HG02610 (cell line): ENCODE results near the gene ZDHHC1.

Experiments used
- ATAC-seq: cut with Tn5 transposase; IDR thresholded peaks from one replicate; pipeline ENCODE4 v1.9.1; 2021; ENCODE audit warnings: mild to moderate bottlenecking, moderate library complexity; ENCODE audit not compliant: unreplicated experiment

The ZDHHC1 gene

DNA sequence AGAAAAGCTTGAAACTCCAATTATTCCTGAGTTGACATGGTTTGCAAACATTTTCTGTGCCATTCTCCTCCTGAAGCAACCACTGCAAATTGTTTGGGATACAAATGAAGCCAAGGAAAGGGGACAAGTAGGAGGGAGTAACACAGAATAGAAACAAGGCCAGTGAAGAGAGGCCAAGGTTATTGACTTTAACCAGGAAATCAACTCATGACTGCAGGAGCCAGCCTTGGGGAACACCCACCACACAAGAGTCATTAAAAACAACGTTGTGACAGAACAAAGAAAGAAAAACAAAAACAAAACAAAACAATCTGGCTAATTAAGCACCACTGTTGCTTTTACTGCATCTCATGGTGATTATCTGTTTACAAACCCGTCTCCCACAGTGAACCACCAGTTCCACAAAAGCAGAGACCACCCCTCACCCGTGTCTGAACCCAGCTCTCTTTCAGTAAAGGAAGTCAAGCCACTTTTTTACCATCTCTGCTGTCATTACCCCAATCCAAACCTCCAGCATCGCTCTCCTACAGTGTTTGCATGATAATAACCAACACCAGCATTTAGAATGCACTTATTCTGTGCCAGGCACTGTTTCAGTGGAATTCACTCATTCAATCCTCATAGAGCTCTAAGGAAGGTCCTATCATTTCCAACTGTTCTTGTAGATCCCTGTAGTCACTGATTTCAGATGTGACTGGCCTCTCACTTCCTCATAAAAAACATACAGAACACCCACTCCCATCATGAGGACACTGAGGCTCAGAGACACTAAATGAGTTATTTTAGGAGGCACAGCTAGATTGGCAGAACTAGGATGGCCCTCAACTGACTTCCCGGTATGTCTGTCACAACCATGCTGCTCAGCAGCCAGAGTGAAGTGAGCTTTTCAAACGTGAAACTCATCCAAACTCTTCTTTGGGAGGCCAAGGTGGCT, 2.0 kb downstream of the ZDHHC1 start:
- no peak for ATAC-seq

DNA sequence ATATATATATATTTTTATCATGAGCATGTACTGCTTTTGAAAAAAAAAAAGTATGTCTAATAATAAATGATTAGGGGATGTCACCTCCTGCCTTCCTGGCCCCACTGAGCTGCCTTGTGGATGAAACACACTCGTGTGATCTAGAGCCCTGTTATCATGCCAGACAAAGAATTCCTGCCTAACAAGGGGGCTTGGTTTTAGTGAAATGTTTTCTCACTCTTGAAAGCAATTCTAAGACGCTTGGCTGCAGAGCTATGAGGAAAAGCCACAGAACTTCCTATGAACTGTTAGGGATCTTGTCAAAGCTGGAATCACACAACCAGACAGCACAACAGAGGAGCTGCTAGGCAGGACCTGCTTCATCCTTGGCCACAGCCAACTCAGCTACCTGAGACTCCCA, 4.0 kb downstream of the ZDHHC1 start:
- no peak for ATAC-seq

- no peak for ATAC-seq
Observed at GRCh38 chr16:67411339-67411738, 4.9 kb downstream of the ZDHHC1 start.

DNA sequence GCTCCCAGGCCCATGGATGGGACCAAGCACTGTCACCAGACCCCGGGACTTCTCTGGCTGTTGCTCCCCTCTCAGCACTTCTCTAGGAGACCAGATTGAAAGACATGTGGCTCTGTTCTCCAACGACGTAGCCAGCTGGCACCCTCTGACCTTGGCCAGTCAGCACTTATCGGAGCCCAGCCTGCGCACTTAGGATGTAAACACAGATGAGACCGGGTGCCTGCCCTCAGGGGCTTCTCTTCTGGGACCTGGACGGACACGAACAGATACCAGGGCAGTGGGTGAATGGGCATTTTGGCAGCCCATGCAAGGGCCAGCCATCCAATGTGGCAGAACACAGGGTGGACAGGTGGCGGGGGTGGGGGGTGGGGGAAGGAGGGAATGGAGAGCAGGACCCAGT, 6.6 kb downstream of the ZDHHC1 start:
- no peak for ATAC-seq

GRCh38 chr16:67407788-67408452, 8.4 kb downstream of the ZDHHC1 start:
- no peak for ATAC-seq

- no peak for ATAC-seq
Observed at GRCh38 chr16:67407176-67407787, 9.0 kb downstream of the ZDHHC1 start.

- no peak for ATAC-seq
Observed at GRCh38 chr16:67406111-67406971, 9.9 kb downstream of the ZDHHC1 start.

DNA sequence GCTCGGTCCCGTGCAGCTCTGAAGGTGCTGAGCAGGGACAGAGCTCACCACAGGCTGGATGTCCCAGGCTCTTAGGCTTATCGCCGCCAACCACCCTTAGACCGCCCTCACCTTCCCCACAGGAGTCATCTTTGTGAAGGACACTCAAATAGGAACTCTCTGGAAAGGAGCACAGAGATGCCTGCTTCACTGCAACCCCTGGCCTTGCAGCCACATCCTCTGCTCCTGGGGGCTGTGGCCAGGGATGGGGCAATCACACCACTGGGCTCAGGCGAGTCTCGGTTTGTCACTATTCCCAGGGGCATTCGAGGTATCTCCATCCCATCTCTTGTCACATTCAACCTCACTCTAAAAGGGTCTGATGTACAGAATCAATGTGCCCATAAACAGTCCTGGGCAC, 10.9 kb downstream of the ZDHHC1 start:
- ATAC-seq, result no peak

DNA sequence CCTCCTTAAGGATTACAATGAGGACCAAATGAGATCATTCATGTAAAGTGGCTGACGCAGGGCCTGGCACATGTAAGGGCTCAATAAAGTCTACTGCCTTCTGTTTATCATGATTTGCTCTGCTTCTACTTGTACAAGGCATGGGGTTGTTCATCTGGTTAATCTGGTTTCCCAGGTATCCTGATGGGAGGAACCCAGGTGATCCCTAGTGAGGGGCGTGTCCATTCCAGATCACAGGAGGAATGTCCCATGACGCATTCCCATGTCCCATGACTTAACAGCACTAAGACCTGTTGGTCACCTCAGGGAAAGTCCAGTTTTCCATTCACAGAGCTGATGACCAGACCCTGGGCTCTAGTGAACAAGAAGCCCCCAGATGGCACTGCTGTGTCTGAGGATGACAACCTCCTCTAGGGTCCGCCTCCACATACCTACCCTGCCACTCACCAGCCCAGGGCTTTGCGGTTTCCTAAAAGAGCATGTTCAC, 11.5 kb downstream of the ZDHHC1 start:
- ATAC-seq, result no peak

DNA sequence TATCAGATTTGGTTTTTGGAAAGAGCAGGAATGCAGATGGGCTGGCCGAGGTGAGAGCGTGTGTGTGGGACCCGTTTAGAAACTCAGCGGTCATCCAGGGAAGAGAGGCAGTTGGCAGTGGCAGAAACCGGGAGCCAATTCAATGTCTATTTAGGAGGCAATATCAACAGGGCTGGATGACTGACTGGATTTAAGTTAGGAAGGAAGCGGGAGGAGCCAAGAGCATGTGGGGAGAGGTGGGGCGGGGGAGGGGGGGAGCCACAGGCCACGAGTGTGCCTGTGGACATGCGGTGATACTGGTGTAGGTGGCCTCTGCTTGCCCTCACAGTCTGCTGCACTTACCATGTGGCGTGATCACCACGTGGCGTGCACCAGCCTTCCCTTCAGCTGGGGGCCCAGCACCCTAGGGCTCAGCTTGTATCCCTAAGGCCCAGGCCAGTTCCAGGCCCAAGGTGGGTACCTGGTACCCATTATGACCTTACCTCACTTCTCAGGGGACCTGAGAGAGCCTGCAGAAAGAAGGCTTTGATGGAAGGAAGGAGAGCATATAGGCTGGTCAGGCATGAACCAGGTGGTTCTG, 12.2 kb downstream of the ZDHHC1 start:
- ATAC-seq, result no peak

- ATAC-seq, result no peak
Observed at GRCh38 chr16:67400901-67401300, 15.4 kb downstream of the ZDHHC1 start.

- ATAC-seq, result no peak
Observed at GRCh38 chr16:67399749-67400704, 16.2 kb downstream of the ZDHHC1 start.

DNA sequence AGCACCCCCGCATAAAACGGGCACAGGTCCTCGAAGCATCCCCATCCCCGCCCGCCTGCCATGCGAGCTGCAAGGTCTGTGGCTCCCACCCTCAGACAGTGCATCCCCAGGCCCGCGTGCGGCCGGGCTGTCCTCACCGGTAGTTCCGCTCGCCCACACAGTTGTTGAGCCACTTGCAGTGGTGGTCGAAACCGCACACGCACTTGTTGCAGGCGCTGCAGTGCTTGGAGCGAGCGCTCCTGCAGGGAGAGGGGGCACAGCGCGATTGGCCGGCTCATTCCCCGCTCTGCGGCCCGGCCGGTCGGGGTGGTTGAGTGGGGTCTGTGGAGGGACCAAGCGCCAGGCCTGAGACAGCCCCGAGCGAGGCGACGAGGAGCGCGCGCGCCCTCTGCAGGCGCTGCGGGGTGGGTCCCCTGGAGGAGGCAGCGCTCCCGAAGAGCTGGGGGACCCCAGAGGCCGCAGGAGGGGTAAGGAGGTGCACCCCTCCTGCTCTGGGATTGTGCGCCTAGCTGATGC, 17.0 kb downstream of the ZDHHC1 start:
- ATAC-seq, result no peak

GRCh38 chr16:67398546-67399217, 17.6 kb downstream of the ZDHHC1 start:
- no peak for ATAC-seq

- no peak for ATAC-seq
Observed at GRCh38 chr16:67397812-67398545, 18.3 kb downstream of the ZDHHC1 start.

DNA sequence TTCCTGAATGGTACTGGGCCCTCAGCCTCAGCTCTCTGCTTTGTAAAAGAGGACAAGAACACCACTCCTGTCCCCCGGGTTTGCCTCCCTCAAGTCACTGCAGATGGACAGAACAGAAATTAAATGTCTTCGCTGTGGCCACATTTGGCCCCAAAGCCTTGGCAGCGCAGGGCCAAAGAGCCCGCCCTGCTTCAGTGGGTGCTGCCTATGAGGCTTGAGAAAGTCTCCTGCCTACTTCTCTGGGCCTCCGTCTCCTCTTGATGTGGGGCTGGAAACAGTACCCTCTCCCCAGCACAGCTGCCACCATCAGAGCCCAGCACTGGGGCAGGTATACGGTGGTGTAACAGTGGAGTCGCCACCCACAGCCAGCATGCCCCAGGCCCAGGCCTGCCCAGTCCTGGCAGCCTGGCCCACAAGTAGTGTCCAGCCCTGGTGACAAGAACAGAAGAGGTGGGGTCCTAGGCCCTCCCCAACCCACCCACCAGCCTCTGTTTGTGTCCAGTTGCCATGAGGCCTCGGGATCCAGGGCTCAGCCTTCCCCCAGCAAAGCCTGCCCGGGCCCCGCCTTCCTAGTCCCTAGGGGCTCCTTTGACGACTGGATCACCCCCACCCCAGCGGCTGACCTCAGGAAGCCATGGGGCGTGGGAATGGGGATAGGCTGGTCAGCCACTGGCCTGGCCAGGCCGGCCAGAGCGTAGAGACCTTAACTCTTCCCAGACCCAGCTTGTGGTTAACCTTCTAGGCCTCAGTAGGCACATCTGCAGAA, 19.1 kb downstream of the ZDHHC1 start:
- ATAC-seq, result no peak
